HepG2 (cell line): ENCODE measurements around the gene RRAD. TPM values are rescaled to one million over a fixed set of nuclear protein-coding genes. Genes with fewer than 3 reads are reported as not detected.
A peak's percentile ranks its signal among the peaks of the same experiment; 100 is the strongest.

ENCODE experiments used
- CENPT ChIP-seq: sonication (generic); formaldehyde crosslinking; IDR thresholded peaks from 2 replicates; pipeline ENCODE4 v1.8.0; 2022; ENCODE audit warnings: low read depth, mild to moderate bottlenecking, moderate library complexity, missing genetic modification reagents
- HOXA5 ChIP-seq: sonication (generic); formaldehyde crosslinking; IDR thresholded peaks from 2 replicates; pipeline ENCODE4 v1.4.0; 2020; ENCODE audit warnings: missing genetic modification reagents
- HOXD1 ChIP-seq: sonication (generic); formaldehyde crosslinking; IDR thresholded peaks from 2 replicates; pipeline ENCODE4 v1.5.0; 2020; ENCODE audit warnings: missing genetic modification reagents
- TAF1 ChIP-seq: sonication (generic); formaldehyde crosslinking; IDR thresholded peaks from 2 replicates; pipeline ENCODE4 v1.4.0; 2020; ENCODE audit warnings: missing genetic modification reagents
- TCF7L2 ChIP-seq: IDR thresholded peaks from 2 replicates; pipeline ENCODE4 v1.6.1; 2011; ENCODE audit warnings: mild to moderate bottlenecking, low read depth, low read length, moderate library complexity
- ZFP41 ChIP-seq: sonication (generic); formaldehyde crosslinking; IDR thresholded peaks from 2 replicates; pipeline ENCODE4 v1.4.0; 2020; ENCODE audit warnings: mild to moderate bottlenecking, missing genetic modification reagents, borderline replicate concordance
- ZNF10 ChIP-seq: sonication (generic); formaldehyde crosslinking; IDR thresholded peaks from 2 replicates; pipeline ENCODE4 v1.4.0; 2020; ENCODE audit warnings: mild to moderate bottlenecking, low read depth, missing genetic modification reagents, borderline replicate concordance
- ZNF333 ChIP-seq: sonication (generic); formaldehyde crosslinking; IDR thresholded peaks from 2 replicates; pipeline ENCODE4 v1.4.0; 2020; ENCODE audit warnings: mild to moderate bottlenecking, missing genetic modification reagents, borderline replicate concordance
- ZNF703 ChIP-seq: sonication (generic); formaldehyde crosslinking; IDR thresholded peaks from 2 replicates; pipeline ENCODE4 v1.5.1; 2020; ENCODE audit warnings: missing genetic modification reagents, mild to moderate bottlenecking, moderate library complexity, borderline replicate concordance
- ZNF761 ChIP-seq: sonication (generic); formaldehyde crosslinking; conservative IDR thresholded peaks from 2 replicates; pipeline ENCODE4 v1.4.0; 2020; ENCODE audit warnings: mild to moderate bottlenecking, missing genetic modification reagents
- polyA plus RNA-seq, 8 experiments: library from polyadenylated mRNA; depleted of rRNA in 3 of 8; stranded (reverse) in 7 of 8; unstranded in 1 of 8; fragments of >200 nt; fragmentation: Illumina TruSeq in 4 of 8; extraction: Trizol in 4 of 8; gene quantifications; 2 replicates each; pipeline versions ENCODE4 v1.2.1 to v1.2.3, GENCODE V29; 2011 to 2016; ENCODE audit warnings: low read depth in 4 of 8, missing spikeins in 1 of 8, mixed read lengths in 1 of 8; ENCODE audit not compliant: insufficient read depth in 1 of 8
- total RNA-seq, 5 experiments: library from RNA; depleted of rRNA; stranded (reverse); fragments of >200 nt; fragmentation: Illumina TruSeq; extraction: Trizol; gene quantifications; 2 replicates each; pipeline ENCODE4 v1.2.3, GENCODE V29; 2016; ENCODE audit warnings: low read depth in 1 of 5
- TF ChIP-seq, protein P1 (sequence below): sonication (generic); formaldehyde crosslinking; IDR thresholded peaks from 2 replicates; pipeline ENCODE4 v1.4.0; 2020; ENCODE audit warnings: missing genetic modification reagents, borderline replicate concordance
- TF ChIP-seq, protein P2 (sequence below): sonication (generic); formaldehyde crosslinking; IDR thresholded peaks from 2 replicates; pipeline ENCODE4 v1.4.0; 2020; ENCODE audit warnings: mild to moderate bottlenecking, missing genetic modification reagents
- TF ChIP-seq, protein P3 (sequence below), 2 experiments: sonication (generic) in 1 of 2; formaldehyde crosslinking in 1 of 2; IDR thresholded peaks; 2 replicates each; pipeline versions ENCODE4 v1.5.1 to v1.6.1; 2011 to 2020; ENCODE audit warnings: borderline replicate concordance in 1 of 2, low read depth in 1 of 2, low read length in 1 of 2, mild to moderate bottlenecking in 1 of 2, missing genetic modification reagents in 1 of 2, moderate library complexity in 1 of 2
- TF ChIP-seq, protein P4 (sequence below): sonication (generic); formaldehyde crosslinking; IDR thresholded peaks from 2 replicates; pipeline ENCODE4 v1.4.0; 2020; ENCODE audit warnings: missing genetic modification reagents, borderline replicate concordance

The RRAD gene
- total and polyA plus RNA-seq, 2 of the 13 experiments (the other 11 are each of a cell fraction or from before 2014, with no cell fraction given), result 0.80 to 1.1 TPM

DNA sequence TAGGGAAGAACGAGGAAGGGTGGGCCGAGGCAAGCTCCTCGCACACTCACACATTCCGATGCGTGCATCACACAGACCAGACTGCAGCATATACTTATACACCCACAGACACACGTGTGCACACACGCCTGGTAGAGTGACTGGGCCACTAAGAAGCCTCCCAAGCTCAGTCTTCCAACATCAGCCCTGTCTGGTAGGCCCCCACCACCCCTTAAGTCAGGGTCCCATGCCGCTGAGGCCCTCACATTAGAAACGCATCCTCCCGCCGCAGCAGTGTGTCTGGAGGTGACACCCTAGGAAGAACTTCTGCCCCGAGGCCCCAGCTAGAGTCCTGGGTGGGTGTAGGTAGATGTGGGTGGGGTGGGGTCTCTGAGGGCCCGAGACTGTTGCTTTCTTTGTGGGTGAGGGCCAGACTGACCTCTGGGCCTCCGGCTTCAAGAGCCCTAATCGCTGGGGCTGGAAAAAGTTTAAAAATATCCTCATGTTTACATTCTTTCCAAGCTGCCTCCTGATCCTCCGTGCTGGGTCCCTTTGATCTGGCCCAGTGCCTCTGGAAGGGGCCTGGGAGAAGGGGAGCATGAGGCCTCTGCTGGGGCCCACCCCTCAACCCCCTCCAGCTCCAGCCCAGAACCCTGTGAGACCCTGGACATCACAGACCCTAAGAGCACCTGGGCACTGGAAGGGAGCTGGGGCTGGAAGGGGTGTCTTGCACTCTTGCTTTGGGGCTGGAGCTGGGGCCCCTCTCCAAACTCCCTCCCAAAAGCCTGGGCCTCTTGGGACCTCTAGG lies 20.3 kb downstream of the RRAD start (continued):
- TF ChIP-seq TAF1 (no peak; the same call in none of the 2 replicates), ZNF333 (CRISPR knock-in tag) (no peak), ZNF703 (no peak), ZNF761 (CRISPR knock-in tag) (no peak), ZNF10 (CRISPR knock-in tag) (no peak), ZFP41 (CRISPR knock-in tag) (no peak; the same call in 1 of the 2 replicates), TCF7L2 (peak; percentile 73; the same call in 1 of the 2 replicates), HOXD1 (CRISPR knock-in tag) (peak; percentile 58), HOXA5 (CRISPR knock-in tag) (peak; percentile 58; the same call in 1 of the 2 replicates), CENPT (no peak)
- TF ChIP-seq, protein P1, sequence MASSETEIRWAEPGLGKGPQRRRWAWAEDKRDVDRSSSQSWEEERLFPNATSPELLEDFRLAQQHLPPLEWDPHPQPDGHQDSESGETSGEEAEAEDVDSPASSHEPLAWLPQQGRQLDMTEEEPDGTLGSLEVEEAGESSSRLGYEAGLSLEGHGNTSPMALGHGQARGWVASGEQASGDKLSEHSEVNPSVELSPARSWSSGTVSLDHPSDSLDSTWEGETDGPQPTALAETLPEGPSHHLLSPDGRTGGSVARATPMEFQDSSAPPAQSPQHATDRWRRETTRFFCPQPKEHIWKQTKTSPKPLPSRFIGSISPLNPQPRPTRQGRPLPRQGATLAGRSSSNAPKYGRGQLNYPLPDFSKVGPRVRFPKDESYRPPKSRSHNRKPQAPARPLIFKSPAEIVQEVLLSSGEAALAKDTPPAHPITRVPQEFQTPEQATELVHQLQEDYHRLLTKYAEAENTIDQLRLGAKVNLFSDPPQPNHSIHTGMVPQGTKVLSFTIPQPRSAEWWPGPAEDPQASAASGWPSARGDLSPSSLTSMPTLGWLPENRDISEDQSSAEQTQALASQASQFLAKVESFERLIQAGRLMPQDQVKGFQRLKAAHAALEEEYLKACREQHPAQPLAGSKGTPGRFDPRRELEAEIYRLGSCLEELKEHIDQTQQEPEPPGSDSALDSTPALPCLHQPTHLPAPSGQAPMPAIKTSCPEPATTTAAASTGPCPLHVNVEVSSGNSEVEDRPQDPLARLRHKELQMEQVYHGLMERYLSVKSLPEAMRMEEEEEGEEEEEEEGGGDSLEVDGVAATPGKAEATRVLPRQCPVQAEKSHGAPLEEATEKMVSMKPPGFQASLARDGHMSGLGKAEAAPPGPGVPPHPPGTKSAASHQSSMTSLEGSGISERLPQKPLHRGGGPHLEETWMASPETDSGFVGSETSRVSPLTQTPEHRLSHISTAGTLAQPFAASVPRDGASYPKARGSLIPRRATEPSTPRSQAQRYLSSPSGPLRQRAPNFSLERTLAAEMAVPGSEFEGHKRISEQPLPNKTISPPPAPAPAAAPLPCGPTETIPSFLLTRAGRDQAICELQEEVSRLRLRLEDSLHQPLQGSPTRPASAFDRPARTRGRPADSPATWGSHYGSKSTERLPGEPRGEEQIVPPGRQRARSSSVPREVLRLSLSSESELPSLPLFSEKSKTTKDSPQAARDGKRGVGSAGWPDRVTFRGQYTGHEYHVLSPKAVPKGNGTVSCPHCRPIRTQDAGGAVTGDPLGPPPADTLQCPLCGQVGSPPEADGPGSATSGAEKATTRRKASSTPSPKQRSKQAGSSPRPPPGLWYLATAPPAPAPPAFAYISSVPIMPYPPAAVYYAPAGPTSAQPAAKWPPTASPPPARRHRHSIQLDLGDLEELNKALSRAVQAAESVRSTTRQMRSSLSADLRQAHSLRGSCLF, result no peak
- TF ChIP-seq, protein P2, sequence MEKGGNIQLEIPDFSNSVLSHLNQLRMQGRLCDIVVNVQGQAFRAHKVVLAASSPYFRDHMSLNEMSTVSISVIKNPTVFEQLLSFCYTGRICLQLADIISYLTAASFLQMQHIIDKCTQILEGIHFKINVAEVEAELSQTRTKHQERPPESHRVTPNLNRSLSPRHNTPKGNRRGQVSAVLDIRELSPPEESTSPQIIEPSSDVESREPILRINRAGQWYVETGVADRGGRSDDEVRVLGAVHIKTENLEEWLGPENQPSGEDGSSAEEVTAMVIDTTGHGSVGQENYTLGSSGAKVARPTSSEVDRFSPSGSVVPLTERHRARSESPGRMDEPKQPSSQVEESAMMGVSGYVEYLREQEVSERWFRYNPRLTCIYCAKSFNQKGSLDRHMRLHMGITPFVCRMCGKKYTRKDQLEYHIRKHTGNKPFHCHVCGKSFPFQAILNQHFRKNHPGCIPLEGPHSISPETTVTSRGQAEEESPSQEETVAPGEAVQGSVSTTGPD (CRISPR knock-in tag), result no peak
- TF ChIP-seq, protein P3, sequence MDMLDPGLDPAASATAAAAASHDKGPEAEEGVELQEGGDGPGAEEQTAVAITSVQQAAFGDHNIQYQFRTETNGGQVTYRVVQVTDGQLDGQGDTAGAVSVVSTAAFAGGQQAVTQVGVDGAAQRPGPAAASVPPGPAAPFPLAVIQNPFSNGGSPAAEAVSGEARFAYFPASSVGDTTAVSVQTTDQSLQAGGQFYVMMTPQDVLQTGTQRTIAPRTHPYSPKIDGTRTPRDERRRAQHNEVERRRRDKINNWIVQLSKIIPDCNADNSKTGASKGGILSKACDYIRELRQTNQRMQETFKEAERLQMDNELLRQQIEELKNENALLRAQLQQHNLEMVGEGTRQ (IDR thresholded peaks at IDR 0.05; ENCODE audit: low read depth, low read length), result no peak
- TF ChIP-seq, protein P3 (CRISPR knock-in tag; IDR thresholded peaks at IDR 0.05; ENCODE audit: borderline replicate concordance), result no peak; the same call in 1 of the 2 replicates
- TF ChIP-seq, protein P4, sequence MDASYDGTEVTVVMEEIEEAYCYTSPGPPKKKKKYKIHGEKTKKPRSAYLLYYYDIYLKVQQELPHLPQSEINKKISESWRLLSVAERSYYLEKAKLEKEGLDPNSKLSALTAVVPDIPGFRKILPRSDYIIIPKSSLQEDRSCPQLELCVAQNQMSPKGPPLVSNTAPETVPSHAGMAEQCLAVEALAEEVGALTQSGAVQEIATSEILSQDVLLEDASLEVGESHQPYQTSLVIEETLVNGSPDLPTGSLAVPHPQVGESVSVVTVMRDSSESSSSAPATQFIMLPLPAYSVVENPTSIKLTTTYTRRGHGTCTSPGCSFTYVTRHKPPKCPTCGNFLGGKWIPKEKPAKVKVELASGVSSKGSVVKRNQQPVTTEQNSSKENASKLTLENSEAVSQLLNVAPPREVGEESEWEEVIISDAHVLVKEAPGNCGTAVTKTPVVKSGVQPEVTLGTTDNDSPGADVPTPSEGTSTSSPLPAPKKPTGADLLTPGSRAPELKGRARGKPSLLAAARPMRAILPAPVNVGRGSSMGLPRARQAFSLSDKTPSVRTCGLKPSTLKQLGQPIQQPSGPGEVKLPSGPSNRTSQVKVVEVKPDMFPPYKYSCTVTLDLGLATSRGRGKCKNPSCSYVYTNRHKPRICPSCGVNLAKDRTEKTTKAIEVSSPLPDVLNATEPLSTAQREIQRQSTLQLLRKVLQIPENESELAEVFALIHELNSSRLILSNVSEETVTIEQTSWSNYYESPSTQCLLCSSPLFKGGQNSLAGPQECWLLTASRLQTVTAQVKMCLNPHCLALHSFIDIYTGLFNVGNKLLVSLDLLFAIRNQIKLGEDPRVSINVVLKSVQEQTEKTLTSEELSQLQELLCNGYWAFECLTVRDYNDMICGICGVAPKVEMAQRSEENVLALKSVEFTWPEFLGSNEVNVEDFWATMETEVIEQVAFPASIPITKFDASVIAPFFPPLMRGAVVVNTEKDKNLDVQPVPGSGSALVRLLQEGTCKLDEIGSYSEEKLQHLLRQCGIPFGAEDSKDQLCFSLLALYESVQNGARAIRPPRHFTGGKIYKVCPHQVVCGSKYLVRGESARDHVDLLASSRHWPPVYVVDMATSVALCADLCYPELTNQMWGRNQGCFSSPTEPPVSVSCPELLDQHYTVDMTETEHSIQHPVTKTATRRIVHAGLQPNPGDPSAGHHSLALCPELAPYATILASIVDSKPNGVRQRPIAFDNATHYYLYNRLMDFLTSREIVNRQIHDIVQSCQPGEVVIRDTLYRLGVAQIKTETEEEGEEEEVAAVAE (CRISPR knock-in tag), result 0 out of 2 replicates have a peak, but pooled peaks have one; percentile 15
